IPS-NIHi11 (cell line): ENCODE results near the gene GALK1.
A peak's percentile ranks its signal among the peaks of the same experiment; 100 is the strongest.
"Not testable (repeated sequence)": the region's sequence is repeated elsewhere in the genome, so short reads cannot be mapped to it uniquely, and the experiment has no call there.

Experiments used
- DNase-seq: peaks from one replicate; pipeline ENCODE4 v3.0.0; 2012; ENCODE audit warnings: mixed read lengths, low spot score

Gene GALK1

GRCh38 chr17:75763613-75764416 is 1.2 kb downstream of the GALK1 start:
- no peak for DNase-seq

GRCh38 chr17:75763269-75763607 is 1.8 kb downstream of the GALK1 start:
- DNase-seq: no peak

GRCh38 chr17:75762513-75763268 is 2.3 kb downstream of the GALK1 start:
- DNase-seq: no peak

GRCh38 chr17:75759978-75760640 is 4.9 kb downstream of the GALK1 start:
- DNase-seq: not testable (repeated sequence)

GRCh38 chr17:75759457-75759856 is 5.5 kb downstream of the GALK1 start:
- no peak for DNase-seq

GRCh38 chr17:75758131-75758905 is 6.7 kb downstream of the GALK1 start:
- no peak for DNase-seq

- DNase-seq: no peak
Measured at GRCh38 chr17:75757086-75757681, 7.8 kb downstream of the GALK1 start.

- no peak for DNase-seq
Measured at GRCh38 chr17:75756451-75757085, 8.4 kb downstream of the GALK1 start.

- no peak for DNase-seq
Measured at GRCh38 chr17:75755990-75756389, 9.0 kb downstream of the GALK1 start.

GRCh38 chr17:75755205-75755901 is 9.6 kb downstream of the GALK1 start:
- DNase-seq: no peak

- DNase-seq: no peak
Measured at GRCh38 chr17:75754378-75755204, 10.4 kb downstream of the GALK1 start.

- peak; percentile 91 for DNase-seq
Measured at GRCh38 chr17:75753514-75754377, 11.2 kb downstream of the GALK1 start.

- no peak for DNase-seq
Measured at GRCh38 chr17:75752802-75753513, 12.0 kb downstream of the GALK1 start.

GRCh38 chr17:75752405-75752709 is 12.6 kb downstream of the GALK1 start:
- no peak for DNase-seq

- no peak for DNase-seq
Measured at GRCh38 chr17:75751676-75752404, 13.2 kb downstream of the GALK1 start.

- DNase-seq: no peak
Measured at GRCh38 chr17:75750661-75751423, 14.2 kb downstream of the GALK1 start.
